NT2/D1 (cell line): Measurements from ENCODE around the gene PDGFC.

Experiments used
- DNase-seq: peaks from one replicate; pipeline ENCODE4 v3.0.0-alpha.2; 2011; ENCODE audit warnings: low read depth, low spot score
- H3K27me3 ChIP-seq: 2 replicates; pipeline ENCODE4 v1.6.0; 2011; ENCODE audit warnings: mild to moderate bottlenecking; ENCODE audit not compliant: insufficient read length, insufficient read depth
- H3K36me3 ChIP-seq: 2 replicates; pipeline ENCODE4 v1.6.1; 2011; ENCODE audit warnings: mild to moderate bottlenecking, low read length, mixed read lengths; ENCODE audit not compliant: insufficient read depth, insufficient read length
- H3K4me1 ChIP-seq: 2 replicates; pipeline ENCODE4 v1.5.1; 2011; ENCODE audit not compliant: insufficient read depth, insufficient read length
- H3K4me3 ChIP-seq: 2 replicates; pipeline ENCODE4 v1.5.1; 2011; ENCODE audit warnings: low read depth; ENCODE audit not compliant: insufficient read length
- H3K9ac ChIP-seq: 2 replicates; pipeline ENCODE4 v1.6.0; 2011; ENCODE audit warnings: low read depth; ENCODE audit not compliant: insufficient read length
- H3K9me3 ChIP-seq: 2 replicates; pipeline ENCODE4 v1.5.1; 2011; ENCODE audit warnings: mild to moderate bottlenecking, low read length; ENCODE audit not compliant: insufficient read depth
- SUZ12 ChIP-seq: IDR thresholded peaks from 2 replicates; pipeline ENCODE4 v1.6.1; 2011; ENCODE audit not compliant: insufficient read length, insufficient read depth; ENCODE audit errors: extremely low read depth
- YY1 ChIP-seq: IDR thresholded peaks from 2 replicates; pipeline ENCODE4 v1.6.1; 2011; ENCODE audit not compliant: insufficient read length, insufficient read depth
- ZNF274 ChIP-seq: IDR thresholded peaks from 2 replicates; pipeline ENCODE4 v1.6.1; 2011; ENCODE audit warnings: mild to moderate bottlenecking, low read depth, low read length

Gene PDGFC

DNA sequence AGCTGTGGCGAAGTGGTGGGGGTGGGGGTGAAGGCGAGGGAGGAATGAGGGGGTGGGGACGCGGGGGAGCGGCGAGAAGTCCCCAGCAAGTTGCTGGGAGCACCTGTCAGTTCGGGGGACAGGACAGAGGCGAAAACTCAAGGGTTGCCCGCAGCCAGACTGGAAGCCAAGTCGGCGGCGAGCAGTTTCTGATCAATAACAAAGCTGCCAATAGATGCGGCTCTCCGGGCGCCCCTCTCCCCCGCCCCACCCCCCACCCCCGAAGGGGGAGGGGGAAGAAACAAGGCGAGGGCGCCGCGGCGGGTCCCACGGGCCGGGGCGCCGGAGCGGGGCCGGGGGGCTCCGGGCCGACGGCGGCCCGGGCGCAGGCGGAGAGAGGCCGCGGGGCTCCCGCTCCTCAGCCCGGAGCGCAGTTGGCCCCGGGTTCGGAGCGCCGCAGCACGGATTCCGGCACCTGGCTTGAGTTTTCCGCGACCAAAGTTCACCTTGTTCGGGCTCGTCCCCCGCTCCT lies 379 bp downstream of the PDGFC start:
- Histone ChIP-seq H3K4me3 (peak overlapping the region; percentile 63), H3K36me3 (no peaks in the 10 kb centered on the region), H3K9me3 (no peaks in the 10 kb centered on the region; the same call in 1 of the 2 replicates), H3K9ac (peak overlapping the region; percentile 68), H3K27me3 (no peaks in the 10 kb centered on the region), H3K4me1 (no peaks in the 10 kb centered on the region)
- no peak for DNase-seq
- no peak for TF ChIP-seq SUZ12
- TF ChIP-seq YY1, result no peak
- no peak for TF ChIP-seq ZNF274

DNA sequence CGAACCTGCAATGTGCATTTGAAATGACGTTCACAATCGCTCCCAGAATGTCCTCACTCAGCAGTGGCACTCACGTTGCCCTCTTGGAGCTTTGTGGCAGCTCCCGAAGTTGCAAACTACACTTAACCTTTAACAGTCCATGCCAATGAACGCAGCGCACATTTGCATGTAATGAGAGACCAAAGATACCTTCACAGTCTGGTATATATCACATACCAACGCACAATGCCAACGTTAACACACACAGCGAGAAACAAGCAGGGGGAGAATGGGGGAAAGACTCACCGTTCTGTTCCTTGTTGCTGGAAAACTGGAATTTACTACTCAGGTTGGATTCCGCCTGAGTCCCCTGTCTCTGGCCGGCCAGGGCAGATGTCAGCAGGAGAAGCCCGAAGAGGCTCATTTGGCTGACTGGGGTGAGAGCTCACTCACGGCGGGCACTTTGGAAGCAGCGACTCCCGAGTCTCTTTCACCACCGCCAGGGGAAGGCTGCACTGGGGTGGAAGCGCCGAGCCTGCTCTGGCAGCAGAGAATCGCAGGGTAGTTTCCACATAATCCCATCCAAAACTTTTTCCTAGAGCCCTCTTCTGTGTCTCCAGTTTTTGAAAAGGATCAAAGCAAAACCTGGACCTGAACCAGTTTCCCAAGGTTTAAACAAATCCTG lies 966 bp downstream of the PDGFC start:
- no peaks in the 10 kb centered on the region for H3K4me1 ChIP-seq
- peak overlapping the region; percentile 29 for H3K4me3 ChIP-seq
- no peak for TF ChIP-seq SUZ12
- TF ChIP-seq ZNF274, result no peak
- no peak for TF ChIP-seq YY1
- no peaks in the 10 kb centered on the region; the same call in 1 of the 2 replicates for H3K9me3 ChIP-seq
- H3K9ac ChIP-seq, result peak overlapping the region; percentile 57
- no peaks in the 10 kb centered on the region for H3K36me3 ChIP-seq
- no peak for DNase-seq
- H3K27me3 ChIP-seq, result no peaks in the 10 kb centered on the region

DNA sequence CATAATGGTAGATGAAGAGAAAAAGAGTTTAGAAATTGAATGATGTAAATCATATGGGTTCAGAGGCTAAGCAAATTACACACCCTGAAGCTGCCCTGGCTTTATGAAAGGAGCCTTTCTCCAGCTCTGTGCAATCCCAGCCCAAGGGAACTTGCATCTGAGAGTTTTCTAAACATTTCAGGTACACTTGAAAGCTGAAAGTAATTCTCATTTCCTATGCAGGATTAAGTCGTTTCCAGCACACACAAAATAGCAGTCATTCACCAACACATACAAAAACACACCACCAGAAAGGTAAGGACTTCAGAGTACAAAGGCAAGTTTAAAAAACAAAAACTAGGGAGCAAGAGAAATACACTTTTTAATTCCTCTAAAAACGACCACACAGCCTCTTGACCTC lies 1.7 kb downstream of the PDGFC start:
- no peaks in the 10 kb centered on the region; the same call in 1 of the 2 replicates for H3K9me3 ChIP-seq
- no peaks in the 10 kb centered on the region for H3K4me1 ChIP-seq
- DNase-seq, result no peak
- TF ChIP-seq YY1, result no peak
- no peak for TF ChIP-seq SUZ12
- no peak for TF ChIP-seq ZNF274
- no peaks in the 10 kb centered on the region for H3K27me3 ChIP-seq
- no peaks in the 10 kb centered on the region for H3K36me3 ChIP-seq
- peak overlapping the region; percentile 57 for H3K9ac ChIP-seq
- peak overlapping the region; percentile 29 for H3K4me3 ChIP-seq

DNA sequence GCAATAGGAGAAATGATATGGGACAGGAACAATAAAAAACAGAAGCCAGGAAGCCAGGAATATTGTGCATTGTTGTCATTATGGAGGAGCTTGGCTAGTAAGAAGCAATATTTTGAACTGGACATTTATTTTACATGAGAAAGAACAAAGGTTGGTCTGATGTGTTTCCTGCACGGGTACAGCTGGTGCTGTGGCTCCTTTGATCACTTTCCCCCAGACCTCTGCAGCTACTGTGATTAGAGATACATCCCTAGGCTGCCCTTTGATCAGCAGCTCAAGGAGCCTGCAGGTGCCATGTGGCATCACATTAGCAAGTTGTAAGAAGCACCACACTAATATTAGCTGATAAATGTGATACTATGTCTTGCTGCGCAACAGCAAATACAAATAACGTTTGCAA lies 2.5 kb downstream of the PDGFC start:
- no peaks in the 10 kb centered on the region for H3K4me1 ChIP-seq
- no peak overlapping the region for H3K9ac ChIP-seq
- H3K27me3 ChIP-seq, result no peaks in the 10 kb centered on the region
- H3K9me3 ChIP-seq, result no peaks in the 10 kb centered on the region; the same call in 1 of the 2 replicates
- no peak overlapping the region for H3K4me3 ChIP-seq
- no peaks in the 10 kb centered on the region for H3K36me3 ChIP-seq
- DNase-seq, result no peak
- TF ChIP-seq ZNF274 (no peak), SUZ12 (no peak), YY1 (no peak)

- Histone ChIP-seq H3K36me3 (no peaks in the 10 kb centered on the region), H3K9ac (no peak overlapping the region), H3K4me1 (no peaks in the 10 kb centered on the region), H3K9me3 (no peaks in the 10 kb centered on the region; the same call in 1 of the 2 replicates), H3K4me3 (no peak overlapping the region), H3K27me3 (no peaks in the 10 kb centered on the region)
- peak; percentile 51 for DNase-seq
- TF ChIP-seq ZNF274 (no peak), YY1 (no peak), SUZ12 (no peak)
Measured at GRCh38 chr4:156968479-156968984, 3.1 kb downstream of the PDGFC start.

DNA sequence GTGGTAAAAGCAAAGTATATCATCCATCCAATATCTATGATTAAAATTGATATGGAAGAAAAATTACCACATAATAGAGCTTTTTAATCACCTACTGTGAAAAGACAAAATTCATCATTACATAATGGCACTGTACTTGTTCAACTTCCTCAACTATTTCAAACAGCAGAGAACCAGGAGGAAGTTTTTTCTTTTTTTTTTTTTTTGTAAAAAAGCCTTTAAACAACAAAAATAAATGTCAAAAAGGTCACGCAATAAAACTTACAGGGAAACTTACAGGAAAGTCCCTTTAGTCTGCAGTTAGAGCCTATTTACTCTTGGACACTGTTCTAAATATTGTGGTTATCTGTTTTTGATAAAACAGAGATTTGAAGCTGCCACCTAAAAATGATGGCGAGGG lies 4.8 kb downstream of the PDGFC start:
- H3K27me3 ChIP-seq, result no peaks in the 10 kb centered on the region
- H3K4me1 ChIP-seq, result no peaks in the 10 kb centered on the region
- H3K4me3 ChIP-seq, result no peak overlapping the region
- TF ChIP-seq SUZ12 (no peak), ZNF274 (no peak), YY1 (no peak)
- H3K9me3 ChIP-seq, result no peaks in the 10 kb centered on the region; the same call in 1 of the 2 replicates
- no peaks in the 10 kb centered on the region for H3K36me3 ChIP-seq
- no peak overlapping the region for H3K9ac ChIP-seq
- no peak for DNase-seq

- DNase-seq, result no peak
- H3K4me3 ChIP-seq, result no peak overlapping the region
- no peaks in the 10 kb centered on the region for H3K4me1 ChIP-seq
- H3K9me3 ChIP-seq, result no peaks in the 10 kb centered on the region; the same call in 1 of the 2 replicates
- H3K36me3 ChIP-seq, result no peaks in the 10 kb centered on the region
- H3K27me3 ChIP-seq, result no peaks in the 10 kb centered on the region
- TF ChIP-seq YY1 (no peak), ZNF274 (no peak), SUZ12 (no peak)
- H3K9ac ChIP-seq, result no peak overlapping the region
Measured at GRCh38 chr4:156963419-156963818, 8.2 kb downstream of the PDGFC start.
